Gastroesophageal sphincter (tissue), 4 donors: Measurements from ENCODE around the gene TTC39B. TPM values are rescaled to one million over a fixed set of nuclear protein-coding genes. Genes with fewer than 3 reads are reported as not detected.

ENCODE experiments used
- ATAC-seq: fragments of 150-250 bp; one replicate; pipeline ENCODE4 v1.9.1; 2016; ENCODE audit warnings: mild to moderate bottlenecking, moderate library complexity
- H3K27ac ChIP-seq, 4 donors: fragments of 200-600 bp; sonication (generic) in 3 of 4; 1 replicate in 3 of 4; 2 replicates in 1 of 4; pipeline ENCODE4 v1.5.1; 2016 to 2019
- H3K27me3 ChIP-seq: fragments of 200-600 bp; sonication (generic); one replicate; pipeline ENCODE4 v1.5.1; 2019
- H3K36me3 ChIP-seq, 2 donors: fragments of 200-600 bp; sonication (generic); one replicate each; pipeline ENCODE4 v1.5.1; 2019; ENCODE audit warnings: control low read depth in 1 of 2
- H3K4me1 ChIP-seq, 3 donors: fragments of 200-600 bp; sonication (generic); 1 replicate in 2 of 3; 2 replicates in 1 of 3; pipeline ENCODE4 v1.5.1; 2016 to 2019; ENCODE audit warnings: control low read depth in 2 of 3
- H3K4me3 ChIP-seq, 2 donors: fragments of 200-600 bp; sonication (generic); one replicate each; pipeline ENCODE4 v1.5.1; 2019; ENCODE audit warnings: mild to moderate bottlenecking in 1 of 2, moderate library complexity in 1 of 2
- H3K9me3 ChIP-seq, 3 donors: fragments of 200-600 bp; sonication (generic); one replicate each; pipeline ENCODE4 v1.5.1; 2017 to 2019; ENCODE audit warnings: control low read depth in 2 of 3
- EP300 ChIP-seq: sonication (generic); formaldehyde crosslinking; IDR thresholded peaks from one replicate; pipeline ENCODE4 v1.6.1; 2017; ENCODE audit warnings: antibody characterized with exemption, mild to moderate bottlenecking
- POLR2A ChIP-seq, 2 donors: fragments of 450-650 bp; IDR thresholded peaks; one replicate each; pipeline ENCODE4 v1.6.1; 2017; ENCODE audit warnings: antibody characterized with exemption in 2 of 2, mild to moderate bottlenecking in 2 of 2, moderate library complexity in 1 of 2
- POLR2AphosphoS5 ChIP-seq: sonication (generic); formaldehyde crosslinking; IDR thresholded peaks from one replicate; pipeline ENCODE4 v1.6.1; 2017; ENCODE audit warnings: antibody characterized with exemption
- WGBS, 2 donors: methylation state at CpG; one replicate each; pipeline ENCODE4 v1.1.5; 2018; ENCODE audit warnings: low coverage in 1 of 2; 5-methylcytosine and 5-hydroxymethylcytosine counted together
- total RNA-seq, 4 donors: library from RNA; depleted of rRNA; stranded (reverse); fragments of >200 nt; gene quantifications; one replicate each; pipeline ENCODE4 v1.1.0, GENCODE V29; 2016
- TF ChIP-seq, protein P1 (sequence below), 4 experiments: fragments of 200-600 bp in 2 of 4; fragments of 450-650 bp in 2 of 4; sonication (generic) in 1 of 4; IDR thresholded peaks; one replicate each; pipeline ENCODE4 v1.5.1; 2017 to 2019; ENCODE audit warnings: antibody characterized with exemption in 4 of 4, mild to moderate bottlenecking in 2 of 4, moderate library complexity in 2 of 4

The TTC39B gene
- total RNA-seq, 4 donors from 2014 or later, result 9.0 to 15.4 (median 11.8) TPM

DNA sequence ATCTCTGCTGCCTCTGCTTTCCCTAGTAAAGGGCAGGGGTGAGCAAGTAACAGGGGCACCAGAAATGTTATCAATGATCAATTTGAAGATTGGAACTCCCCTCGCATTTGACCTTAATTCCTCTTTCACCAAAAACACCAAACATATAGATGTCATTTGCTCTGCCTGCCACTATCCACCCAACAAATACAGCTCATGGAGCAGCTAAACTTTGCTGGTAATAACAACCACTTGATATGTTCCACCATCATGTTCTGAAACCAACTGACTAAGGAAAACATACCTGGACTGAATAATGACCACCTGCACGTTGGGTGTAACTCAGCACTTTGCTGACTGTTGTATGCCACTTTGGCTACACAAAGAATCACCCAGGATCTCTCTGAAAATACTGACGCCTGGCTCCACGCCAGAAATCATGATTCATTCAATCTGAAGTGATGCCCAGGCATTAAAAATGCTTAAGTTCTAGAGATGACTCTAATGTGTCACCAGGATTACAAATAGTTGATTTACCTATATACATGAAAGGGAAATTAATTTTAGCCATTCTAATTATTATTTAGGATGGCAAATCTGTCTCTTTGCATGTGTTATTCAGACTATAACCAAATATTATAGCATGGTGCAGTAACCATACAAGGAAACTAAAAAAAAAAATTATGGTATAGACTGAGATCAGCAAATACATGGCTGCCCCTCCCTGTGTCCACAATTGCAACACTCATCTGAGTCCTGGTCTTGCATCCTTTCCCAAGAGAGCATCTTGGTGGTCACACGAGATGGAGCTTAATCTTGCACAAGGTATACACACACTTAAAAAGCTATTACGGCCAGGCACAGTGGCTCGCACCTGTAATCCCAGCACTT is 43.1 kb upstream of the TTC39B start:
- H3K36me3 ChIP-seq, result no peaks in the 10 kb centered on the region
- H3K27me3 ChIP-seq, result no peaks in the 10 kb centered on the region
- ATAC-seq, result no peak
- H3K4me1 ChIP-seq, result no peaks in the 10 kb centered on the region
- no peak overlapping the region for H3K4me3 ChIP-seq
- H3K9me3 ChIP-seq, result no peaks in the 10 kb centered on the region
- no peak overlapping the region for H3K27ac ChIP-seq
- 52 to 59% methylated on average over 4 of the region's 7 CpGs for WGBS, 2 donors
- TF ChIP-seq POLR2AphosphoS5 (no peak), EP300 (no peak), POLR2A (IDR thresholded peaks at IDR 0.05) (no peak)
- TF ChIP-seq, protein P1, sequence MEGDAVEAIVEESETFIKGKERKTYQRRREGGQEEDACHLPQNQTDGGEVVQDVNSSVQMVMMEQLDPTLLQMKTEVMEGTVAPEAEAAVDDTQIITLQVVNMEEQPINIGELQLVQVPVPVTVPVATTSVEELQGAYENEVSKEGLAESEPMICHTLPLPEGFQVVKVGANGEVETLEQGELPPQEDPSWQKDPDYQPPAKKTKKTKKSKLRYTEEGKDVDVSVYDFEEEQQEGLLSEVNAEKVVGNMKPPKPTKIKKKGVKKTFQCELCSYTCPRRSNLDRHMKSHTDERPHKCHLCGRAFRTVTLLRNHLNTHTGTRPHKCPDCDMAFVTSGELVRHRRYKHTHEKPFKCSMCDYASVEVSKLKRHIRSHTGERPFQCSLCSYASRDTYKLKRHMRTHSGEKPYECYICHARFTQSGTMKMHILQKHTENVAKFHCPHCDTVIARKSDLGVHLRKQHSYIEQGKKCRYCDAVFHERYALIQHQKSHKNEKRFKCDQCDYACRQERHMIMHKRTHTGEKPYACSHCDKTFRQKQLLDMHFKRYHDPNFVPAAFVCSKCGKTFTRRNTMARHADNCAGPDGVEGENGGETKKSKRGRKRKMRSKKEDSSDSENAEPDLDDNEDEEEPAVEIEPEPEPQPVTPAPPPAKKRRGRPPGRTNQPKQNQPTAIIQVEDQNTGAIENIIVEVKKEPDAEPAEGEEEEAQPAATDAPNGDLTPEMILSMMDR (IDR thresholded peaks at IDR 0.05), result no peak

DNA sequence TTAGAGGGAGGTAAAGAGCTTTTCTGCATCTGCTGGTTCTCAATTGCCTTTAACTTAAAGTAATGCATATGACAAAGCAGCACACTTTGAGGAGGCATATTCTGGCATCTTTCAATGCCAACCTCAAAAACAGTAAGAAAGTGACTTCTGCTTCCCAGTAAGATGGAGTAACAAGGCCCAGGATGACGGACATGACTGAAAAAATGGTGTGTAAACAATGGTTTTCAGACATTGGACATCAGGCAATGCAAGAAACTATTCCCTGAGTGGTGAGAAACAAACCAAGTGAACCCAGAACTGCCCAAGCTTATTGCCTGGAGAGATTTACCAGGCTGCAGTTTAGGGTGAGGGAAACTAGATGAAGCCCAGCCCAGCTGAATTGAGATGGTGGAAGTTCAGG is 39.8 kb upstream of the TTC39B start:
- TF ChIP-seq POLR2A (IDR thresholded peaks at IDR 0.05) (no peak), EP300 (no peak), POLR2AphosphoS5 (no peak)
- TF ChIP-seq, protein P1 (IDR thresholded peaks at IDR 0.05), result no peak
- no peaks in the 10 kb centered on the region for H3K36me3 ChIP-seq
- 0% methylated on average over 1 of the region's 1 CpG for WGBS, 2 donors
- H3K9me3 ChIP-seq, result no peaks in the 10 kb centered on the region
- H3K27ac ChIP-seq, result no peak overlapping the region
- H3K27me3 ChIP-seq, result no peaks in the 10 kb centered on the region
- ATAC-seq, result no peak
- H3K4me3 ChIP-seq, result no peak overlapping the region
- H3K4me1 ChIP-seq, result no peaks in the 10 kb centered on the region

DNA sequence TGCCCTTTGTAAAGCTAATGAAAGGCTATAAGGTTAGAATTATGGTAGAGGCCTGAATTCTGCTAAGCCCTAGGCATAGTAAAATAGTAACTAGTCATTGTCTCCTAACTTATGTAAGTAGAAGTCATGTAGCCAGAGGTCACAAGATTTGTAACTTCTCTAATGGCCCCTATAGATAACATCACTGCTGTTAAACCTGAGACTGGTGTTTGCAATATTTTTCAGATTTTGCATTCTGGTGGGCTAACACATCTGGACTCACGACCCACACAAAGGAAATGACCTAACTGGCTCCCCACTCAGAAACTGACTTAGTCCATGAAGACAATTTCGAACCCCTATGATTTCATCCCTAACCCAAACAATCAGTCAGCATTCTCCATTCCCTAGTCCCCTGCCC is 37.2 kb upstream of the TTC39B start:
- no peak for ATAC-seq
- H3K4me1 ChIP-seq, result no peaks in the 10 kb centered on the region
- no peaks in the 10 kb centered on the region for H3K27me3 ChIP-seq
- TF ChIP-seq EP300 (no peak), POLR2AphosphoS5 (no peak), POLR2A (IDR thresholded peaks at IDR 0.05) (no peak)
- TF ChIP-seq, protein P1 (IDR thresholded peaks at IDR 0.05), result no peak
- no peak overlapping the region for H3K4me3 ChIP-seq
- WGBS, 2 donors, result 85 to 92% methylated on average over 2 of the region's 2 CpGs
- H3K9me3 ChIP-seq, result no peaks in the 10 kb centered on the region
- no peak overlapping the region for H3K27ac ChIP-seq
- H3K36me3 ChIP-seq, result no peaks in the 10 kb centered on the region

DNA sequence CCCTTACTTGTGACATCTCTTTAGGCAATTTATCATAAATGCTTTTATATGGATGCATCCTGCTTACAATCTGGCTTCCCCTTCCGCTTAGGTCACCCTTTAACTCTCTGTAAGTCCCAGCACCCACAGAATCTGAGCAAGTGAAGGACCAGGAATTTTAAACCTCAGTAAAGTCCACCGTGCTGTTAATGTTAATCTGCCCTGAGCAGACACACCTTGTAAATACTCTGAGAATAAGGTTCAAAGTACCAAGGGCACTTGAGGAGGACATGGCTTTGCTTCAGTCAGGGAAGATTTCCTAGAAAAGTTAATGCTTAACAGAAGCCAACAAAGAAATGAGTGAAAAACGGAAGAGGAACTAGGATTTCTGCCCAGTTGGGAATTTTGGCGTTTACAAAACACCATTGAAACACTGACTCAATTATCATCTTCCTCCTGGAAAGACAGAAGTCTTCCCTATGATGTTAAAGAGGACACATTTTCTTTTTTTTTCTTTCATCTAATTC is 26.4 kb upstream of the TTC39B start:
- H3K27me3 ChIP-seq, result no peaks in the 10 kb centered on the region
- H3K36me3 ChIP-seq, result no peaks in the 10 kb centered on the region
- H3K4me1 ChIP-seq, result no peaks in the 10 kb centered on the region
- 31 to 65% methylated on average over 3 to 4 of the region's 4 CpGs for WGBS, 2 donors
- H3K27ac ChIP-seq, result no peak overlapping the region
- H3K4me3 ChIP-seq, result no peak overlapping the region
- no peak for ATAC-seq
- TF ChIP-seq POLR2AphosphoS5 (no peak), EP300 (no peak), POLR2A (IDR thresholded peaks at IDR 0.05) (no peak)
- TF ChIP-seq, protein P1 (IDR thresholded peaks at IDR 0.05), result no peak
- no peaks in the 10 kb centered on the region for H3K9me3 ChIP-seq

DNA sequence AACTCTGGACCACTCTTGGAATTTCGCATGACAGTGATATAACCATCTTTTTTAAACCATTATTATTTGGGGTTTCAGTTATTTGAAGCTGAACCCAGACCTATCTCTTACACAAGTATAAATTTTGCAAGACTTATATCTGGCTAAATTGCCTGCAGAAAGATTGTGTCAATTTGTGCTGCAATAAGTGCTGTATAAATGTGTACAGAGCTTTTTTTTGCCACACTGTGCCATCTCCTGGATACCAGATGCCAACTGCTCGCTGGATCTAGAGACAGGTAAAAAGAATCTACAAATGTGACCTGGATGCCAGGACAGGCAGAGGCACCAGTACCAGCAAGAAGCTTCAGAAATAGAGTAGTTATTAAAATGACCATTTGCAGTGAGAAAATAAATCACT is 25.9 kb upstream of the TTC39B start:
- no peak for TF ChIP-seq POLR2AphosphoS5
- no peak for TF ChIP-seq POLR2A (IDR thresholded peaks at IDR 0.05)
- TF ChIP-seq EP300, result no peak
- TF ChIP-seq, protein P1 (IDR thresholded peaks at IDR 0.05), result no peak
- no peak overlapping the region for H3K4me3 ChIP-seq
- H3K4me1 ChIP-seq, result no peaks in the 10 kb centered on the region
- H3K27ac ChIP-seq, result no peak overlapping the region
- WGBS, 2 donors, result 68 to 88% methylated on average over 2 of the region's 2 CpGs
- no peaks in the 10 kb centered on the region for H3K9me3 ChIP-seq
- no peak for ATAC-seq
- H3K36me3 ChIP-seq, result no peaks in the 10 kb centered on the region
- H3K27me3 ChIP-seq, result no peaks in the 10 kb centered on the region
